Lung (tissue), 12 donors: Measurements from ENCODE around the gene OXCT1. TPM values are rescaled to one million over a fixed set of nuclear protein-coding genes. Genes with fewer than 3 reads are reported as not detected.

Source experiments
- ATAC-seq: fragments of 200-7000 bp; cut with Tn5 transposase; one replicate; pipeline ENCODE4 v1.9.1; 2020; ENCODE audit warnings: moderate number of reproducible peaks; ENCODE audit not compliant: insufficient read depth, low FRiP score
- DNase-seq, 3 donors: peaks; one replicate each; pipeline ENCODE4 v3.0.0-alpha.2; 2013 to 2017
- H3K27ac ChIP-seq, 2 donors: one replicate each; pipeline ENCODE4 v1.5.1; 2013; ENCODE audit warnings: mild to moderate bottlenecking in 2 of 2, moderate library complexity in 2 of 2, control low read depth in 1 of 2, inconsistent platforms in 1 of 2, low read depth in 1 of 2, low read length in 1 of 2
- H3K27me3 ChIP-seq, 3 donors: one replicate each; pipeline ENCODE4 v1.5.1; 2013; ENCODE audit warnings: low read length in 2 of 3; ENCODE audit not compliant: control insufficient read depth in 3 of 3, insufficient read depth in 3 of 3
- H3K36me3 ChIP-seq, 4 donors: one replicate each; pipeline ENCODE4 v1.5.1; 2013; ENCODE audit warnings: low read length in 4 of 4, mild to moderate bottlenecking in 1 of 4, moderate library complexity in 1 of 4; ENCODE audit not compliant: control insufficient read depth in 4 of 4, insufficient read depth in 4 of 4
- H3K4me1 ChIP-seq, 5 donors: one replicate each; pipeline ENCODE4 v1.5.1; 2013; ENCODE audit warnings: low read length in 5 of 5, mild to moderate bottlenecking in 2 of 5, moderate library complexity in 1 of 5; ENCODE audit not compliant: control insufficient read depth in 5 of 5, insufficient read depth in 5 of 5
- H3K4me3 ChIP-seq: one replicate; pipeline ENCODE4 v1.5.1; 2013; ENCODE audit warnings: mild to moderate bottlenecking, control low read depth, moderate library complexity
- H3K9ac ChIP-seq, 2 donors: one replicate each; pipeline ENCODE4 v1.5.1; 2013; ENCODE audit warnings: low read length in 2 of 2, control low read depth in 1 of 2; ENCODE audit not compliant: insufficient read depth in 1 of 2
- H3K9me3 ChIP-seq, 4 donors: one replicate each; pipeline ENCODE4 v1.5.1; 2013; ENCODE audit warnings: low read length in 3 of 4, mild to moderate bottlenecking in 1 of 4, moderate library complexity in 1 of 4; ENCODE audit not compliant: control insufficient read depth in 4 of 4, insufficient read depth in 3 of 4
- CTCF ChIP-seq: IDR thresholded peaks from 2 replicates; pipeline ENCODE4 v1.5.1; 2012; ENCODE audit warnings: mild to moderate bottlenecking; ENCODE audit errors: control extremely low read depth, extremely low read depth
- WGBS, 2 donors: extraction: QIAGEN DNeasy Blood & Tissue Kit; methylation state at CpG; one replicate each; pipeline ENCODE4 v1.1.7; 2013; 5-methylcytosine and 5-hydroxymethylcytosine counted together
- polyA plus RNA-seq, 2 donors: library from polyadenylated mRNA; stranded (reverse); fragments of 200-250 nt; gene quantifications; one replicate each; pipeline ENCODE4 v1.2.1, GENCODE V29; 2013
- total RNA-seq, 2 donors: library from RNA; depleted of rRNA in 1 of 2; stranded (reverse); fragments of >200 nt in 1 of 2; gene quantifications; one replicate each; pipeline ENCODE4 v1.2.1, GENCODE V29; 2014 to 2021
- donor health status: control.
- donor health status: control.
- donor health status: Bipolar disorder and iron deficiency.
- donor health status: healthy.
- donor health status: DM: yes; HTN: yes; CAD: no.

OXCT1 gene
- total and polyA plus RNA-seq, 4 donors: 6.7 to 17.3 (median 12.7) TPM

- peak overlapping the region in 1 of 2 donors; percentile 14 for H3K9ac ChIP-seq
- ATAC-seq (no peak), DNase-seq (peak; percentile 61 to 87 (median 86))
- no peak overlapping the region for H3K4me3 ChIP-seq
- no peaks in the 10 kb centered on the region for H3K27me3 ChIP-seq
- H3K36me3 ChIP-seq: peaks cover 0 to 7% (median under 1%) of the 10 kb centered on the region in 4 donors
- peaks cover 1 to 52% (median 21%) of the 10 kb centered on the region in 5 donors for H3K4me1 ChIP-seq
- WGBS, 2 donors: 63 to 80% methylated on average over 4 of the region's 4 CpGs
- no peak for TF ChIP-seq CTCF
- H3K9me3 ChIP-seq: no peaks in the 10 kb centered on the region
- H3K27ac ChIP-seq: no peak overlapping the region
These were observed 75.8 kb downstream of the OXCT1 start for GRCh38 chr5:41794471-41794870.

GRCh38 chr5:41793141-41793770, 77.0 kb downstream of the OXCT1 start:
- H3K4me3 ChIP-seq: no peak overlapping the region
- no peak overlapping the region for H3K9ac ChIP-seq
- ATAC-seq (no peak), DNase-seq (peak; percentile 93 to 99 (median 98))
- peaks cover 1 to 64% (median 23%) of the 10 kb centered on the region in 5 donors for H3K4me1 ChIP-seq
- no peak for TF ChIP-seq CTCF
- peaks cover 0 to 4% (median under 1%) of the 10 kb centered on the region in 4 donors for H3K36me3 ChIP-seq
- H3K9me3 ChIP-seq: no peaks in the 10 kb centered on the region
- no peak overlapping the region for H3K27ac ChIP-seq
- H3K27me3 ChIP-seq: no peaks in the 10 kb centered on the region
- 66 to 75% methylated on average over 3 of the region's 3 CpGs for WGBS, 2 donors

GRCh38 chr5:41790038-41790776, 80.0 kb downstream of the OXCT1 start:
- no peak for ATAC-seq
- H3K36me3 ChIP-seq: peaks cover 0 to 1% (median 0%) of the 10 kb centered on the region in 4 donors
- 81 to 84% methylated on average over 6 of the region's 6 CpGs for WGBS, 2 donors
- no peaks in the 10 kb centered on the region for H3K27me3 ChIP-seq
- no peak for TF ChIP-seq CTCF
- no peak overlapping the region for H3K27ac ChIP-seq
- no peak overlapping the region for H3K9ac ChIP-seq
- no peaks in the 10 kb centered on the region for H3K9me3 ChIP-seq
- no peak overlapping the region for H3K4me3 ChIP-seq
- H3K4me1 ChIP-seq: peaks cover 1 to 76% (median 25%) of the 10 kb centered on the region in 5 donors
- peak; percentile 14 to 44 (median 42) for DNase-seq
